Heart left ventricle (tissue), 16 donors: ENCODE measurements around the gene ASB6. TPM values are rescaled to one million over a fixed set of nuclear protein-coding genes. Genes with fewer than 3 reads are reported as not detected.

Source experiments
- ATAC-seq, 4 donors: fragments of 200-7000 bp; cut with Tn5 transposase; one replicate each; pipeline ENCODE4 v1.9.1; 2020 to 2022; ENCODE audit warnings: moderate library complexity in 4 of 4, mild to moderate bottlenecking in 3 of 4, moderate number of reproducible peaks in 1 of 4
- DNase-seq, 5 donors: peaks; one replicate each; pipeline ENCODE4 v3.0.0-alpha.2; 2020
- H3K27ac ChIP-seq, 12 donors: fragments of 200-600 bp; sonication (generic) in 4 of 12; one replicate each; pipeline versions ENCODE4 v1.5.0 to v1.8.0; 2016 to 2022; ENCODE audit warnings: mild to moderate bottlenecking in 2 of 12
- H3K27me3 ChIP-seq, 9 donors: fragments of 200-600 bp; sonication (generic) in 2 of 9; one replicate each; pipeline versions ENCODE4 v1.5.1 to v1.8.0; 2016 to 2022; ENCODE audit warnings: mild to moderate bottlenecking in 3 of 9
- H3K36me3 ChIP-seq, 9 donors: fragments of 200-600 bp; sonication (generic) in 2 of 9; one replicate each; pipeline versions ENCODE4 v1.5.0 to v1.8.0; 2018 to 2022; ENCODE audit warnings: mild to moderate bottlenecking in 2 of 9
- H3K4me1 ChIP-seq, 12 donors: fragments of 200-600 bp; sonication (generic) in 4 of 12; one replicate each; pipeline versions ENCODE4 v1.5.0 to v1.8.0; 2016 to 2022; ENCODE audit warnings: mild to moderate bottlenecking in 3 of 12
- H3K4me3 ChIP-seq, 12 donors: fragments of 200-600 bp; sonication (generic) in 4 of 12; one replicate each; pipeline versions ENCODE4 v1.5.0 to v1.8.0; 2017 to 2022; ENCODE audit warnings: mild to moderate bottlenecking in 9 of 12, moderate library complexity in 4 of 12
- H3K9me3 ChIP-seq, 12 donors: fragments of 200-600 bp; sonication (generic) in 4 of 12; one replicate each; pipeline versions ENCODE4 v1.5.0 to v1.8.0; 2016 to 2022; ENCODE audit warnings: mild to moderate bottlenecking in 1 of 12
- POLR2A ChIP-seq, 2 donors: fragments of 450-650 bp; IDR thresholded peaks; one replicate each; pipeline ENCODE4 v1.6.1; 2017; ENCODE audit warnings: antibody characterized with exemption in 2 of 2, mild to moderate bottlenecking in 2 of 2, moderate library complexity in 2 of 2
- WGBS, 4 donors: extraction: QIAGEN DNeasy Blood & Tissue Kit in 2 of 4; methylation state at CpG; one replicate each; pipeline versions ENCODE4 v1.1.5 to v1.1.7; 2013 to 2018; 5-methylcytosine and 5-hydroxymethylcytosine counted together
- intact Hi-C, 10 donors: fragments of 100-400 bp; cut with DNase I; formaldehyde crosslinking; loops; one replicate each; pipeline versions ENCODE4 v1.11.1 to v1.14.2; 2022
- polyA plus RNA-seq, 2 donors: library from polyadenylated mRNA; stranded (reverse); fragments of 200-250 nt; gene quantifications; one replicate each; pipeline ENCODE4 v1.2.3, GENCODE V29; 2013
- total RNA-seq, 9 donors: library from RNA; depleted of rRNA in 2 of 9; stranded (reverse); fragments of >200 nt in 2 of 9; fragmentation: NEBNext Ultra II Directional in 3 of 9; extraction: Animal tissue kit (Norgen Biotek cat#: 25700) in 3 of 9; gene quantifications; one replicate each; pipeline versions ENCODE4 v1.1.0 to v1.2.4, GENCODE V29; 2016 to 2023
- TF ChIP-seq, protein P1 (sequence below), 12 donors: fragments of 200-600 bp; sonication (generic) in 4 of 12; IDR thresholded peaks; one replicate each; pipeline versions ENCODE4 v1.5.0 to v1.8.0; 2018 to 2022; ENCODE audit warnings: antibody characterized with exemption in 12 of 12, mild to moderate bottlenecking in 5 of 12
- donor health status: ischemic (EF 13 %, LVEDD 7.1; RV severe dilation, severe dysfunction).
- donor health status: healthy with polysubstance abuse.
- donor health status: DM: no; HTN: yes; CAD: no.
- donor health status: DM: no; HTN: no; CAD: no.
- donor health status: ischemic (EF 25% LVEDD 6.9; RV normal size, moderate dysfunction).
- donor health status: ischemic (EF 25% LVEDD 5.7; RV mildly dilated, moderate dysfunction).
- donor health status: healthy.
- donor health status: DM: yes; HTN: yes; CAD: no.
- donor health status: ischemic (EF 35%, LVEDD 5.7; RV mildly dilated, moderate dysfunction).
- donor health status: nonischemic (EF 11% LVEDD 7.7; RV severe dilation, severe dysfunction).
- donor health status: DM: yes; HTN: yes; CAD: no.
- donor health status: PGD.
- donor health status: ischemic (EF 29% LVEDD 5.4; RV normal size, mild dysfunction).
- donor health status: nonischemic (EF 23%, LVEDD 6.1; RV moderate dilation, normal function).

ASB6 gene
- total and polyA plus RNA-seq, 11 donors, result 7.5 to 22.5 (median 10.3) TPM

DNA sequence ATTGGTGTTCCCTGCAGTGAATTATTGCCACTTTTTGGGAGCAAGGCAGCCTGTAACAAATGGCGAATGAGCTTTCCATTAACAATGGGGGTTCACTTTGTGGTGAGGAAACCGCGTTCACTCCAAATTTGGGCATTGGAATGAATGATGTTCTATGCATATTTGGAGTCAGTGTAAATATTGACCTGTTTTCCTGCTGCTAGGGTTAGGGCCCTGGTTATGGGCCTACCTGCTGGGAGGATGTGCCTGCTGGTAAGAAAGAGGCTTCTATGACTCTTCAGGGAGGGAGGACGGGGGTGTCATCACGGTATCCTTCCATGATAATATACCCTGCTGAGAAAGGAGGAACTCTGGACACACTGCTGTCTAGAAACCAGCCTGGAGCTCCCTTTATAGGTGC lies 50.0 kb downstream of the ASB6 start:
- H3K36me3 ChIP-seq, result no peaks in the 10 kb centered on the region
- no peaks in the 10 kb centered on the region for H3K9me3 ChIP-seq
- TF ChIP-seq, protein P1, sequence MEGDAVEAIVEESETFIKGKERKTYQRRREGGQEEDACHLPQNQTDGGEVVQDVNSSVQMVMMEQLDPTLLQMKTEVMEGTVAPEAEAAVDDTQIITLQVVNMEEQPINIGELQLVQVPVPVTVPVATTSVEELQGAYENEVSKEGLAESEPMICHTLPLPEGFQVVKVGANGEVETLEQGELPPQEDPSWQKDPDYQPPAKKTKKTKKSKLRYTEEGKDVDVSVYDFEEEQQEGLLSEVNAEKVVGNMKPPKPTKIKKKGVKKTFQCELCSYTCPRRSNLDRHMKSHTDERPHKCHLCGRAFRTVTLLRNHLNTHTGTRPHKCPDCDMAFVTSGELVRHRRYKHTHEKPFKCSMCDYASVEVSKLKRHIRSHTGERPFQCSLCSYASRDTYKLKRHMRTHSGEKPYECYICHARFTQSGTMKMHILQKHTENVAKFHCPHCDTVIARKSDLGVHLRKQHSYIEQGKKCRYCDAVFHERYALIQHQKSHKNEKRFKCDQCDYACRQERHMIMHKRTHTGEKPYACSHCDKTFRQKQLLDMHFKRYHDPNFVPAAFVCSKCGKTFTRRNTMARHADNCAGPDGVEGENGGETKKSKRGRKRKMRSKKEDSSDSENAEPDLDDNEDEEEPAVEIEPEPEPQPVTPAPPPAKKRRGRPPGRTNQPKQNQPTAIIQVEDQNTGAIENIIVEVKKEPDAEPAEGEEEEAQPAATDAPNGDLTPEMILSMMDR (IDR thresholded peaks at IDR 0.05), result no peak
- no peak for TF ChIP-seq POLR2A (IDR thresholded peaks at IDR 0.05)
- DNase-seq (no peak), ATAC-seq (no peak)
- 79 to 87% (median 81%) methylated on average over 5 of the region's 5 CpGs for WGBS, 4 donors
- peaks cover 0 to 2% (median 0%) of the 10 kb centered on the region in 9 donors for H3K27me3 ChIP-seq
- H3K27ac ChIP-seq, result no peak overlapping the region
- H3K4me1 ChIP-seq, result peaks cover 0 to 22% (median 6%) of the 10 kb centered on the region in 12 donors
- intact Hi-C loops, result loop anchor here in 1 of 10 donors (10.0 kb wide), 1 partner anchor 267 kb away; no protein-coding TSS in a partner anchor
- no peak overlapping the region for H3K4me3 ChIP-seq

- H3K9me3 ChIP-seq, result no peaks in the 10 kb centered on the region
- no peak for TF ChIP-seq POLR2A (IDR thresholded peaks at IDR 0.05)
- TF ChIP-seq, protein P1 (IDR thresholded peaks at IDR 0.05), result no peak
- intact Hi-C loops, result loop anchor here in 1 of 10 donors (10.0 kb wide), 1 partner anchor 266 kb away; no protein-coding TSS in a partner anchor
- H3K27me3 ChIP-seq, result no peaks in the 10 kb centered on the region
- DNase-seq (no peak), ATAC-seq (no peak)
- 85 to 87% (median 86%) methylated on average over 6 of the region's 6 CpGs for WGBS, 4 donors
- H3K4me3 ChIP-seq, result no peak overlapping the region
- H3K27ac ChIP-seq, result no peak overlapping the region
- H3K4me1 ChIP-seq, result peaks cover 0 to 8% (median 0%) of the 10 kb centered on the region in 12 donors
- H3K36me3 ChIP-seq, result no peaks in the 10 kb centered on the region
Observed at GRCh38 chr9:129590466-129590865, 51.5 kb downstream of the ASB6 start.

DNA sequence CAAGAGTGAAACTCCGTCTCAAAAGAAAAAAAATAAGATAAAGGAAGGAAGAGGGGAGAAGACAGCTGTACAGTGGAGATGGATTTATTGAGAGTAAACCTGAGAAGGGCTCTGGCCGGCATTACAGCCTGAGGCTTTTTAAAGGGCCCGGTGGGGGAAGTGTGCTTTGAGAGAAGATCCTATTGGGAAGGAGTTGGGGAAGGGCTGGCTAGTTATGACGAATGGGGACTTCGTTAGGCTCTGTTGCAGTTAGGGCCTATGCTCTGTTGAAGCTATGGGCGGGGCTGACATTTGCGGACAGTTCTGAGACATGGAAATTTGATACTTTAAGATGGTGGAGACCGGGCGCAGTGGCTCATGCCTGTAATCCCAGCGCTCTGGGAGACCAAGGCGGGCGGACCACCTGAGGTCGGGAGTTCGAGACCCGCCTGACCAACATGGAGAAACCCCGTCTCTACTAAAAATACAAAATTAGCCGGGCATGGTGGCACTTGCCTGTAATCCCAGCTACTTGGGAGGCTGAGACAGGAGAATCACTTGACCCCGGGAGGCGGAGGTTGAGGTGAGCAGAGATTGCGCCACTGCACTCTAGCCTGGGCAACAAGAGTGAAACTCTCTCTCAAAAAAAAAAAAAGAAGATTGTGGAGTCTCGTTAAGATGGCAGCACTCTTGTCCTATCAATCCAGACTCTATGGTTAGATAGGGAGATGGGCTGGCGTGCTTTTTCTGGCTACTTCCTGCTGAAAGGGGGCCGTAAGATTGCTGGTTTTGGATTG lies 54.3 kb downstream of the ASB6 start:
- no peak for DNase-seq
- Histone ChIP-seq H3K27me3 (no peaks in the 10 kb centered on the region), H3K4me3 (no peak overlapping the region), H3K27ac (no peak overlapping the region), H3K36me3 (no peaks in the 10 kb centered on the region), H3K9me3 (no peaks in the 10 kb centered on the region), H3K4me1 (peaks cover 0 to 16% (median 0%) of the 10 kb centered on the region in 12 donors)
- WGBS, 4 donors, result 87 to 92% (median 90%) methylated on average over 23 of the region's 23 CpGs
- intact Hi-C loops, result no loop called here
- peak in 1 of 4 donors; percentile 24 for ATAC-seq
- TF ChIP-seq, protein P1 (IDR thresholded peaks at IDR 0.05), result no peak
- no peak for TF ChIP-seq POLR2A (IDR thresholded peaks at IDR 0.05)

- H3K36me3 ChIP-seq, result no peaks in the 10 kb centered on the region
- H3K27me3 ChIP-seq, result no peaks in the 10 kb centered on the region
- TF ChIP-seq POLR2A (IDR thresholded peaks at IDR 0.05), result no peak
- no peak overlapping the region for H3K27ac ChIP-seq
- ATAC-seq (no peak), DNase-seq (no peak)
- WGBS, 4 donors, result 56 to 73% (median 62%) methylated on average over 1 to 8 of the region's 8 CpGs
- intact Hi-C loops, result no loop called here
- no peaks in the 10 kb centered on the region for H3K9me3 ChIP-seq
- H3K4me1 ChIP-seq, result peaks cover 0 to 16% (median 0%) of the 10 kb centered on the region in 12 donors
- H3K4me3 ChIP-seq, result no peak overlapping the region
Observed at GRCh38 chr9:129586685-129587084, 55.3 kb downstream of the ASB6 start.
